GM19438 (cell line): ENCODE data around the gene HACD4.
"Not testable (repeated sequence)": the region's sequence is repeated elsewhere in the genome, so short reads cannot be mapped to it uniquely, and the experiment has no call there.

Experiments
- ATAC-seq: cut with Tn5 transposase; IDR thresholded peaks from one replicate; pipeline ENCODE4 v1.9.1; 2021; ENCODE audit warnings: low read depth; ENCODE audit not compliant: unreplicated experiment

Gene HACD4

DNA sequence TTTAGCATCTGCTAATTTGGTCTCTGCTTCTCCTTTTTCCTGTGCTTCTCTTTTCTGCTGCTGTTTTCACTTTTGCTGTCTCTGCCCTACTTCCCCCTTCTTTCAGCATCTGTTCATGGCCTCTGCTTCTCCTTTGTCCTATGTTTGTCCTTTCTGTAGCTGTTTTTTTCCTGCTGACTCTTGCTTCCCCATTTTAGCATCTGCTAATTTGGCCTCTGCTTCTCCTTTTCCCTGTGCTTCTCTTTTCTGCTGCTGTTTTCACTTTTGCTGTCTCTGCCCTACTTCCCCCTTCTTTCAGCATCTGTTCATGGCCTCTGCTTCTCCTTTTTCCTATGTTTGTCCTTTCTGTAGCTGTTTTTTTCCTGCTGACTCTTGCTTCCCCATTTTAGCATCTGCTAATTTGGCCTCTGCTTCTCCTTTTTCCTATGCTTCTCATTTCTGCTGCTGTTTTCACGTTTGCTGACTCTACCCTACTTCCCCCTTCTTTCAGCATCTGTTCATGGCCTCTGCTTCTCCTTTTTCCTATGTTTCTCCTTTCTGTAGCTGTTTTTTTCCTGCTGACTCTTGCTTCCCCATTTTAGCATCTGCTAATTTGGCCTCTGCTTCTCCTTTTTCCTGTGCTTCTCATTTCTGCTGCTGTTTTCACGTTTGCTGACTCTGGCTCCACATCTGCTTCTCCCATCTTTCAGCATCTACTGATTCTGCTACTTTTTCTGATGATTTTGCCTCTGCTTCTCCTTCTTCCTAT lies 57.1 kb downstream of the HACD4 start:
- ATAC-seq, result not testable (repeated sequence)

DNA sequence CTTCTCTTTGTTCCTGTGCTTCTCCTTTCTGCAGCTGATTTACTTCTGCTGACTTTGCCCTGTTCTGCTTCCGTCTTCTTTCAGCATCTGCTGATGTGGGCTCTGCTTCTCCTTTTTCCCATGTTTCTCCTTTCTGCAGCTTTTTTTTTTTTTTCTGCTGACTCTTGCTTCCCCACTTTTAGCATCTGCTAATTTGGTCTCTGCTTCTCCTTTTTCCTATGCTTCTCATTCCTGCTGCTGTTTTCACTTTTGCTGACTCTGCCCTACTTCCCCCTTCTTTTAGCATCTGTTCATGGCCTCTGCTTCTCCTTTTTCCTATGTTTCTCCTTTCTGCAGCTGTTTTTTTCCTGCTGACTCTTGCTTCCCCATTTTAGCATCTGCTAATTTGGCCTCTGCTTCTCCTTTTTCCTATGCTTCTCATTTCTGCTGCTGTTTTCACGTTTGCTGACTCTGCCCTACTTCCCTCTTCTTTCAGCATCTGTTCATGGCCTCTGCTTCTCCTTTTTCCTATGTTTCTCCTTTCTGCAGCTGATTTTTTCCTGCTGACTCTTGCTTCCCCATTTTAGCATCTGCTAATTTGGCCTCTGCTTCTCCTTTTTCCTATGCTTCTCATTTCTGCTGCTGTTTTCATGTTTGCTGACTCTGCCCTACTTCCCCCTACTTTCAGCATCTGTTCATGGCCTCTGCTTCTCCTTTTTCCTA lies 58.0 kb downstream of the HACD4 start:
- not testable (repeated sequence) for ATAC-seq

DNA sequence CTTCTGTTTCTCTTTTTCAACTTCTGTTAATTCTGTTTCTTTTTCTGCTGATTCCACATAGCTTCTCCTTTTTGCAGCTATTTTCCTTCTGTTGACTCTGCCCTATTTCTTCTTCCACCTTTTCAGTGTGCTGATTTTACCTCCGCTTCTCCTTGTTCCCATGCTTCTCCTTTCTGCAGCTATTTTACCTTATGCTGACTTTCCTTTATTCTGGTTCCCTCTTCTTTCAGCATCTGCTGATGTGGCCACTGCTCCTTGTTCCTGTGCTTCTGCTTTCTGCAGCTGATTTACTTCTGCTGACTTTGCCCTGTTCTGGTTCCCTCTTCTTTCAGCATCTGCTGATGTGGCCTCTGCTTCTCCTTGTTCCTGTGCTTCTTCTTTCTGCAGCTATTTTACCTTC lies 58.8 kb downstream of the HACD4 start:
- ATAC-seq, result no peak

DNA sequence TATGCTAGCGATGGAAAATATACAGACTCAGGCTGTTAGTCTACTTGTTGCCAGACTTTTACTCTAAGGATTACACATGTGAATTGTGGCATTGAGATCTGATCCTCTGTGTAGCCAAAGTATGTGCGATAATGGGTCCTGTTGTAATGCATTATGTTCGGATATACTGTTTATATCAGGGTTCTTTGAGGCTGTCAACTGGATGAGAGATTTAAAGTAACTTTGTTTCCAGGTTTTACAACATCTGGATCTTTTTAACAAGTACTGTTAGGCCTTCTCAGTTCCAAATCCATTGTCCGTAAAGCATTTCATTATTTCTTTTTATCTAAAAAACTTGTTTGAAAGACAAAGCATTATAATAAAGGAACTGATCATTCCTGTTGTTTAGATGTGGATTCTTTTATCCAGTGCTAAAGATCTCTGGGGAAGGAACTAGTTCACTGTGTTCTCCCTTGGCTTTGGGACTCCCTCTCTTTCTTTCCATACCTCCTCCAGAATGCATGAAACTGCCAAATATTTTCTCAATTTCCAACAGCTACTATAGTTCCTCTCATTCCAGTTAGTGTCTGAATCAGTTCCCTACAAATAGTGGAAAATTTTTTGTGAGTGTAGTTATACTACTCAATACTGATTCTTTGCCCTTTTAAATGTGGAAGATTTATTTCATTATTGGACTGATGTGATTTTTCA lies 68.8 kb downstream of the HACD4 start:
- no peak for ATAC-seq

DNA sequence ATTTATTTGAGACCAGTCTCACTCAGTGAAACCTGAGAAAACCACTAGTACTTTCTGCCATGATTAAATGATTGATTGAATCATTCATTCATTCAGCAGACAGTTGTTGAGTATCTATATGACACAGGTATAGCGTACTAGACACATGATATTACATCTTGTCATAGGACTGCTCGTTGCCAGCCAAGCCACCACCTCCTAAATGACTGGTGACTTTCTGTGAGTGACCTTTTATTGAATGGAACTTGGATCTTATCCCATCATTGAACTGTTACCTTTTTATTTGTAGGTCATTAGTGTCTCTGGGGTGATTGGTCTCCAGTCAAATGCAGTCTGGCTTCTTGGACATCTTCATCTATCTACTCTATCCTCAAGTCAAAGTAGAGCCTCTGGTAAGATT lies 80.7 kb downstream of the HACD4 start:
- ATAC-seq, result no peak
